GM19372 (cell line): ENCODE measurements around the gene VSIG8.

Source experiments
- ATAC-seq: cut with Tn5 transposase; IDR thresholded peaks from one replicate; pipeline ENCODE4 v1.9.1; 2021; ENCODE audit warnings: mild to moderate bottlenecking, low read depth, moderate library complexity; ENCODE audit not compliant: unreplicated experiment

VSIG8 gene

DNA sequence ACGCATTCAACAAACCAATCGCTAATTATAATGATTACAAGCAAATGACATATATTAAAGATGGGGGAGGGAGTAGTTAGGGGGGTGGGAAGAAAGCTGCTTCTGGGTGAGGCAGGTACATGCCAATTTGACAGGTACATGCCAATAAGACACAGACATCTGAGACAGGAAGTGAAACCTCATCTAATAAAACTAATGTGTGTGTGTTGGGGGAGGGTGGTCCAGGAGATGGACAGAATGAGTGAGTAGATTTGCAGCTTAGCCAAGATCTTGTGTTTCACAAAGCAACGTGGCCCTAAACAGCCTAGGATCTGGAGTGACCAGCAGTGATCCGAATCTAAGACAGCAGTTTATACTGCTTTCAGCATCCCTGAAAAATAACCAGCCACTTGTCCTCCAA lies 26.7 kb upstream of the VSIG8 start:
- ATAC-seq, result no peak

DNA sequence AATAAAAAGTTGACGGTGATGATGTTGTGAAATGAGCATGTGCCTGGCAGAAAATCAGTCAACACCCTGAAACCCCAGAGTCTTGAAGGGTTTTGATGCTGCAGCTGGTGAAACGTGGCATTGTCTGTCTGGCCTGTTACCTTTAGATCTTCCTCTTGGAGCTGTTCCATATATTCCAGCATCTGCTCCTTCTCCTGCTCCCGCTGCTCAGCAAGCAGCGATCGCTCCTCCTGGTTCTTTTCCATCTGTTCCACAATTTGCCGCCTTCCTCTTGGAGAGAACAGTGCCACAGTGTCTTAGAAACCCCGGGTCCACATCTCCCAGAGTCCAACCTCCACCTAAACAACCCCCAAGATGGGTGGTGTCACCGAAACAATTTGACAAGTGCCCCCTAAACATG lies 21.8 kb upstream of the VSIG8 start:
- ATAC-seq, result no peak

DNA sequence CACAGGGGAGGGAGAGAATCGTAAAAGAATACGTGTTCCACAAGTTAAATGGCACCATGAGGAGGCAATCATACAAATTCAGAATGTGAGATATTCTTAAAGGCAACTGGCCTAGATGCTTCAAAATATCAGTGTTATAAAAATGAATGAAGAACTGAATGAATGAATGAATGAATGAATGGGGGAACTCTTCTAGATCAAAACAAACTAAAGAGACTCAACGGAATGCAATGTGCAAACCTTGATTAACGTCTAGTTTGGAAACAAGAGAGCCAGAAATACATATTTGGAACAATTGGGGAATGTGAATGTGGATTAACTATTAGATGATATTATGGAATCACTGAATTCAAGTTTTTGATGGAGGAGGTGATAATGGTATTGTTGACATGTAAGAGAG lies 20.7 kb upstream of the VSIG8 start:
- no peak for ATAC-seq

DNA sequence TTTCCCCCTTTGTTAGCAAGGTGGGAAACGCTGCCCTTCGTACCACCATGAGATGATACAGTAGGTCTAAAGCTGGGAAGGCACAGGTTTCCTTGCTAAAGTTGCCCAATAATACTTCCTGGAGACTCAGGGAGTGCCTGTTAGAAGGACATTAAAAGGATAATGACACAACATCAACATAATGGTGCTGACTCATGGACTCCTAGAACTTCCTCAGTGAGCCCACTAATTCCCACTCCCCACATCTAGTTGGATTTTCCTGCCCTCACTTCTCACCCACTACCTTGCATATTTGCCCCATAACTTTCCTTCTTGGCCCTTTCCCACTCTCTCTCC lies 20.0 kb upstream of the VSIG8 start:
- ATAC-seq, result no peak

DNA sequence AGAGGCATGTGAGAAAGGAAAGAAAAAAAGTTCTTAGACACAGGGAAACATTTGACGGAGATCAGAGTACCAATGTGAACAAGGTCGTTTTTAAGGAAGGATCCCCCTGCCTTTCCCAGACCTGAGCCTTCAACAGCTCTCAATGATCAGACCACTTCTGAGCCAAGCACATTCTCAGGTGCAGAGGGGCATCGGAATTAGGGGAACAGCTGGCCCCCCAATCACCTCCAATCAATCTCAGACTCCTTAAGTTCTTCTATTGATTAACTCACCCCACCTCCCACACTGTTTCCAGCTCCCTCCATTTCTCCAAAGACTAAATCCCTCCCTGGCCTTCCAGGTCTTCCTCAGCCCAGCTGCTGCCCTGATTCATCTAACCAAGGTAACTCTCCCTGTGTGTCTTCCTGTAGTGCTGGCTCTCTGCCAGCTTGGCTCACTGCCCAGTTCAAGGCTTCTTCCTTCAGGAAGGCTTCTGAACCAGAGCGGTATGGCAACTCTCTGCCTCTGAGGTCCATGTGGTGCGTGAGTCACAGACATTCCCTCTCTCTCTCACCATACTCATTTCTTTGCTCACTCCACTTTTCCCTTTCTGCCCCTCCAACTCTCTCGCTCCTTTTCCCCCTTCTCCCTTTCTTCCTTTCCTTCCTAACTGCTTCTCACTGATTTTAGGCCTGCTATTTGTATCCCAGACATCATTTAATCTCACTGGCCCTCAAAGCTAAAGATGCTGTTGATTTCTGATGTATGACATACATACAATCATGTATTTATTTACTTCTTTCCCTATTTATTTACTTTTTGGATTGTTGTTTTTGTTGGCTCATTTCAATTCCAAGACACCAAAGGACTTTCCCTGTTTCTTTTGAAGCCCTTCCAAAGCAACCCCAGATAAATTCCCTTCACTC lies 19.4 kb upstream of the VSIG8 start:
- ATAC-seq, result no peak

DNA sequence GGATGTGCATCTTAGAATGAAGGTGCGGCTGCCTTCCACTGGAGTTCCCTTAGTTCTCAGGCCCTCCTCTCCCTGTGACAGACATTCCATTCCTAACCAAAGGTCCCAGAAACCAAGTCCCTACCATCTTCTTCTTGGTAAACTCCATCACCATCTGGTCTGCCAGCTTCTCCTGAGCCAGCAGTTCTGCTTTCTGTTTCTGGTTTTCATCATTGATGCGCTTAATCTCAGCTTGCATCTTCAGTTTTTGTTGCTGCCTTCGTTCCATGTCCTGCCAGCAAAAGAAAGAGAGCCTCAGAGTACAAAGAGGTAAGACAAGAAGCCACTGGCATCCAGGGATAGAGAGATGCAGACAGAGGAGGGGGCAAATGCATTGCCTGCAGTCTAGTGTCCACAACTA lies 18.0 kb upstream of the VSIG8 start:
- ATAC-seq, result no peak

DNA sequence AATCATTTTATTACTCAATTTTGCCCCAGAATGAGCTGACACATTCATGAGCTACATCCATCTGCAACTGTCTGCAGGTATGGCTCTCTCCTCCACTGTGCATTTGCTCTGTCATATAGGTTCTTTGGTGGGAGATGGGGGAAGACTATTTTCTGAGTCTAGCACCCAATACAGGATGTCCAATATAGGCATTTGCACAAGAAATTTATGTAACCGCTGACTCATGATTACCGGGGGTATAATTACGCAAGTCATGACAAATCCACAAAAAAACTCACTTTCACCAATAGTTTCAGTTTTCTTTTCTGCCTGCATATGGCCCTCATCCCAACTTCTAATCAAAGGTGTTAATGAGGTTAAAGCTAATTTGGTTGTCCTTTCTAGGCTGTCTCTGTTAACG lies 17.5 kb upstream of the VSIG8 start:
- no peak for ATAC-seq

DNA sequence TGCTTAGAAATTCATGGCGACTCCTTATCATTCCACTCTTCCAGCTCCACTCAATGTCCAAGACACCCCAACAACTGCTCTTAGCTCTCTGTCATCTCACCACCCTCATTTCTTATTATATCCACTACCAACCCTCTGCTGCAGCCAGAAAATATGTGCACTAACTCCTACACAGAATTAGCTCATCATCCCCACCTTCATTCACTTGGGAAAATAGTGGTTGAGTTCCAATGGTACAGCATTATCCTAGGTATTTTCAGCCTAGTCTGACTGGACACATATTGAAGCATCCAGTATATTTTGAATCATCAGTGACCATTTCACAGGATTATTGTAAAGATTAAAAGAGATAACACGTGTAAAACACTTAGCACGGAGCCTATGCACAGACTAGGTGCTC lies 16.7 kb upstream of the VSIG8 start:
- no peak for ATAC-seq

DNA sequence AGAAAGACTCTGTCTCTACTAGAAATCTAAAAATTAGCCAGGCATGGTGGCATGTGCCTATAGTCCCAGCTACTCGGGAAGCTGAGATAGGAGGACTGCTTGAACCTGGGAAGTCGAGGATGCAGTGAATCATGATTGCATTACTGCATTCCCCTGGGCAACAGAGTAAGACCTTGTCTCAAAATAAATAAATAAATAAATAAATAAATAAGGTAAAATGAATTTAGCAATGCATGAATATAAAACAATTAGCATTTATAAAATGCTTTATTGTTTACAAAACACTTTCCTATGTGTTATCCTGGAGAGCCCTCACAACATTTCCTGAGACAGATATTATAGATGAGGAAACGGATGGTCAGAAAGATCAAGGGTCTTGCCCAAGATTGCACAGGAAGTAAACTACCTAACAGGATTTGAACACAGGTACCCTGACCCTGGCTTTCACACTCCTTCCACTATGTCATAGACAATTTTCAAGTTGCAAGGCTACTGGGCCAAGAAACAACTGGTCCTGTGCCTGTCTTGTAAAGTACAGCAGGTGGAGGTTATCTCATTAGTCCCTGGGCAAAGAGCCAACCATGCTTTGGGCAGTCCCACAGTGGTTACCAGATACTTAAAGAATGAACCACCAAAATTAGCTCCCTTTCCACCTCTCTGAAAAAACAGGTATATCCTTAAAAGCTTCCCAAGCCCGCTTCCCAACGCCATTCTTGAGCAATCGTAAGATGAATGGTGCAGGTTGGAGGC lies 15.4 kb upstream of the VSIG8 start:
- ATAC-seq, result no peak

DNA sequence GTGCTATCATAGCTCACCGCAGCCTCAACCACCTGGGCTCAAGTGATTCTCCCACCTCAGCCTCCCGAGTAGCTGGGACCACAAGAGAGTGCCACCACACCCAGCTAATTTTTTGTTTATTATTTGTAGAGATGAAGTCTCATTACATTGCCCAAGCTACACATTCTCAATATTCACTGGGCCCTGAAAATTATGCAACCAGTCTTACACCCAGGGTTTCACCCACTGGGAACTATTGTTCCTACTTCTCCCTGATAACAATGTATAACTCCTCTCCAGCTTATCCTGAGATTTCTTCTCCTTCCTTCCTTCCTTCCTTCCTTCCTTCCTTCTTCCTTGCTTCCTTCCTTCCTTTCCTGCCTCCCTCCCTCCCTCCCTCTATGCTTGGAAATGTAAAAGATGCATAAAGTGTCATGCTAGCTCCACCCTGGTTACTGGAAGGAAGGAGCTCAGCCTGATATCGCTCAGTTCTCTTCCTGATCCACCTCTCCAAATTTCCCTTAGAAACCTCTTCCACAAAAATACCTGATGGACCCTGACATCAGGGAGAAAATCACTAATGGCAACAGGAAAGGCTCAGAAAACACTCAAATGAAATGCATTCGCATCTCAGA lies 11.2 kb upstream of the VSIG8 start:
- ATAC-seq, result no peak

DNA sequence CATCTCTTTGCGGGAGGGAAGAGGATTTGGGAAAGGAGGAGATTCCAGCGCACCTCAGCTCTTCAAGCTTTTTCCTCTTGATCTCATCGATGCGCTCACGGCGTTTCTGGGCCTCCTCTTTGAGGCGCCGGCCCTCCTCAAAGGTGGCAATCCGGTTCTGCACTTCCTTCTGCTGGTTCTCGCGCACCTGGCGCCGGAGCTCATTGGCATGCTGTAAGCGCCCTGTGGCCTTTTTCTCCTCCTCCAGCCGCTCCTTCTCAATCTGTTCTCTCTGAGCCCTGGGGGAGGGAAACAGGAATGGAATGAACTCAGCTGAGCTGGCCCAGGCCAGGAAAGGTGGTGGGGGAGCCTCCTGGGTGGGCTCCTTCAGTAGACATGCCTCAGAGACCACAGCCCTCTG lies 10.4 kb upstream of the VSIG8 start:
- no peak for ATAC-seq

DNA sequence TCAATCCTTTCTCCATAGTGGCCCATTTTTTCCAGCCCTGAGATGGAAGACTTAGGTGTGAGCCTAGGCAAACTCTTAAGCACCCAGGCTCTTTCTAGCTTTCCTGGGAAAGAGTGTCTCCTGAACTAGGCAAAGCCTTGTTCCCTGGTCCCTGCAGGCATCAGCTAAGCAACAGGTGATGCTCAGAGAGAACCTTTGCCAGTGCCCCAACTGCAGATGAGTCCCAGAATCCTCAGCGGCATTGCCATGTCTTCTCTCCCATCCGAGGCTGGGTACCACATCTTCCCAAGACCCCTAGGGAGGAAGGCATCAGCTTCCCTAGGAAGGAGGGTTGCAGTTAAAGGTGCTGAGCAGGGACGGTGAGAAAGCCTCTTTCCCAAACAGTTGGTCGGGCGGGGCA lies 8.2 kb upstream of the VSIG8 start:
- ATAC-seq, result no peak

DNA sequence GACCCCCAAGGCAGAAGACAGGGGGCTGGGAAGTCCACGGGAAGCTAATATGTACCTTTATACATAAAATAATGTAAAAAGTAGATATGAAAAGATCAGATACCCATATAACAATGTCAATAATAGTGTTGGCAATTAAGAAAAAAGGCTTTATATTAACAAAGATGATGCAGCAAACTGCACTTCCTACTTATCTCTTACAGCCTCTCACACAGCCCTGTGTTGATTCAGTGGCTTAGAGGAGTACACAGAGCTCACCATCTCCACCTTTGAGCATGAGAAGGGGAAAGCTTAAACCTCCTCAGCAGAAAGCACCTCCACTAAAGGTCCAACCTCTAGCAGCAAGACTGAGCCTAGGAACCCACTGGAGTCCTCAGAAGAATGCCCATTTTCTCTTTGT lies 7.2 kb upstream of the VSIG8 start:
- no peak for ATAC-seq

DNA sequence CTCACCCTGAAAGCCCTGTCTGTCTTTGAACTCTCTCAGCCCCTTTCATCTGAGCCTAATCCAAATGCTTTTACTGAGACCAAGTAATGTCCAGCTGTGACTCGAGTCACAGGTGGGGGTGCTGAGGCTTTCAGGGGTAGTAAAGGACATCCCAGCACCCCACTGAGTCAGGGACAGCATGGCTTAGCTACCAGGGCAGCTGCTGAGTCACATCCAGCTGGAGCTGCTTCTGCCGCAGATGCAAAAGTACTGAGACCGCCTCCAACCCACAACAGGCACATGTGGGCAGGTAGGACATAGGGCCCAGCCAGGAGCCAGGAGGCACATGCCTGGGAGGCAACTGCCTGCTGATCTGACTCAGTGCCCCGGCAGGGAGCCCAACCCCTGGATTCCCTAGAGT lies 6.7 kb upstream of the VSIG8 start:
- no peak for ATAC-seq

DNA sequence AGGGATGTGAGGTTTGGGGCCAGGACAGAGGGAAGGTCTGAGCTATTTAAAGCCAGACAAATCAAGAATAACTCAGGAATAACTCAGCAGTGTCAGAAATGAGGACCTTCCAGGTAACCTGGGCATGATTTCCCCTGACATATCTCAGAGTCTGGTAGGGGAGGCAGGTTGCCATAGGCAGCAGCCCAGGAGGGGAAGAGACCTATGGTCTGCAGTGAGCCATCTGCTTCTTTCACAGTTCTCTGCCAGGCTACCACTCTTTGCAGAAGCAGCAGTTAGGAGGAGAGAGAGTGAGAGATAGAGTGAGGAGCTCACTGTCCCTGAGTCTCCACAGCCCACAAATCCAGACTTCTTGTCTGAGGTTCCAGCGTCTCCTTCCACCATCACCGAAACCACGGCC lies 6.3 kb upstream of the VSIG8 start:
- ATAC-seq, result no peak

DNA sequence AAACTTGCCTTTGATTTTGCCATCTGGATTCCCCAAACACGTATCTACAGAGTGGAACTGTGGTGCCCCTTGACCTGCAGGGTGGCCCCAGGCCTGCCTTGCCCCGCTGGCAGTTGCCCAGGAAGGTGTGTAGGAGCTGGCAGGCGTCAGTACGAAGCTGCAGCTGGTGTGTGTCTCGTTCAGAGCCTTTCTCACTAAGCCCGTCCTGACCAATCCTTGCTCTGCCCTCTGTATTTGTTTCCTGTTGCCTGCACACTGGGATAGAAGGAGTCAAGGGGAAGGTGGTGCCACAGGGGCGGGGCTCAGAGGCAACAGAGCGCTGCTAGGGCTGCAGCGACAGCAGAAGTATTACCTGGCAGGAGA lies 5.2 kb upstream of the VSIG8 start:
- no peak for ATAC-seq

DNA sequence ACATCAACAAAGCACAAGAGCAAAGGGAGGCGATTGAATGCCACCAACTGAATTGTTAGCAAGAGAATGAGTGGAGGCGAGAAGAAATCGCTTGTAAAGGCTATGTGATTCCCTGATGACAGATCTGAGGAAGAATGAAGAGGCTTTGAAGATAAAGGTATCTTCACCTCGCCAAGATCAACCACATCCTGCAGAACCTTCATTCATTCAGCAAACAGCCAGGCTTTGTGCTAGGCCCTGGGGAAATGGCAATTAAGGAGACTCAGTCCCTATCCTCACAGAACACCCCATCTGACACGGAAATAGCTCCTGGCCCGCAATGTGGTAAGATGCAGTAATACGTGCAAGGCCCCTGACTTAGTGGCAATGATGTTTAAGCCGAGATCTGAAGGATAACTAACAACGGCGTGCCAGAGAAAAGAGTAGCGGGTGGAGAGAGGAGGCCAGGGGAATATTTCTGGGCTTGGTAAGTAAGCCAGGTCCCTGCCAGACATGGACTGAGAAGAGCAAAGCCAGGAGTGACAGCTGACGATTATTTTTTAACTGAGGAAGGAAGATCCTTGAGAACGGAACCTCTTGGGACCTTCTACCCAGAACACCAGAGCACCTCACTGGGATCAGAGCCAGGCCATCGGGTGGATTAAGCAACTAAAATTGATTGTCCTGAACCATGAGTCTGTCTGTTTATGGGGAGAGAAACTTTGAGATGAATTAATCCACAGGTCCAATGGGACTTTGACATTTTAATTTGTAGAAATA lies 4.6 kb upstream of the VSIG8 start:
- no peak for ATAC-seq

DNA sequence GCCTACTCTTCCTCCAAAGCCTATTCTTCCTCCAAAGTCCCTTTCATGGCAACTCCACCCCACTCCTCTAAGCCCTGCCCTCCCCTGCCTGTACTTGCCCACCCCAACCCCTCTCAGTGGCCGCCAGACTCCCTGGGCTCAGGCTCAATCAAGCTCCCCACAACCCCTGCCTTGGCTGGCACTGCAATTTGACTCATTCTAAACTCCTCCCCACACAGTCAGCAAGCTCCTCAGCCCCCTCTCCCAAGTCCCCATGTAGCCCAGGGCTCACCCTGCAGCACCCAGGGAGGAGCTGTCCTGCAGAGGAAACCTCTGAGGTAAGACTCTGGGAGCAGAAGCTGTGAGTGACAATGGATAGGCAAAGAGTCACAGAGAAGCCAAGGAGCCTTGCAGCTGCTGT lies 3.6 kb upstream of the VSIG8 start:
- no peak for ATAC-seq

DNA sequence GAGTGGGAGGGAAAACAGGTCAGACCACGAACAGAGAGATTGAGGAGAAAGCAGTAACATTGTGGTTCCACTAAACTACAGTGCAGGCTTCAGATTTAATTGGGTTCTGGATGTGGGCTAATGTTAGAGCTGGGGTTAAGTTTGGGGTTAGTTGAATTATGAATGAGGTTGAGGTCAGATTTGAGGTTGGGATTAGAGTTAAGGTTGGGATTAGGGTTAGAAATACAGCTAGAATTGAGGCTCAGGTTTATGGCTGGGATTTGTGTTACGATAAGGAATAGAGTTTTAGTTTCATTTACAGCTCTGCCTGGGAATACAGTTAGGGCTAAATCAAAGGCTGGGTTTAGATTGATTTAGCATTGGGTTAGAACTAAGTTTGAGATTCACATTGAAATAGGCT lies 1.8 kb upstream of the VSIG8 start:
- no peak for ATAC-seq

DNA sequence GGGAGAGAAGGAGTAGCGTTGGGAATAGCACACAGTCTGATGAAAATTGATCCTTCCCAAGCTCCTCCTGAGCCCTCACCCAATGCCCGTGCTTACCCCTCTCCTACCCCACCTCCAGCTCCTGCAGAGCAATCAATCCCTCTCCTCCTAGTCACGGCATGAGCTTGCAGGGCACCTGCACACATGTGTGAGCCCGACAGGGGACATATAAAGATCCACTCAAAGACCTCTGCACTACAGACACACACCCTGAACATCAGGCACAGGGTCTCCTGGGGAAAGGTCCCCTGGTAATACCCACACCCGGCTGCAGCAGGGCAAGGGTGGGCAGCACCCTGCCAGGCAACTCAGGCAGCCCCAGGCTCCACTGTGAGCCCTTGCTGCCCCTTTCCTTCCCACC lies 426 bp downstream of the VSIG8 start:
- ATAC-seq, result no peak

DNA sequence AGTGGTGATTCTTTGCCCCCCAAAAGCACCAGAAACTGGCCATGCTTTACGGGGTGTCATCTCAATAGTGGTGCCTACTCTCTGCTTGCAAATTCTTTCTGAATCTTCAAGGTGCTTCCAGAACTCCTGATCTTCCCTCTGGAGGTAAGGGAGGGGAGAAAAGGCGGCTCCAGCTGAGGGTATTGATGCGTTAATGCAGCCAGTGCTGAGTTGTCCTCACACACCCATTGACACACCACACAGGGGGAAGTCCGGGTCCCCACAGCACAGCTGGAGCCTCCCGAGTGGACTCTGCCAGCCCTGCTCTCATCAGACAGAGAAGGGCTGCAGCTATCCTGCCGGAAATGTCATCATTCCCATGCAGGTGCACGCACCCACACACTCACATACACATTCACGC lies 1.2 kb downstream of the VSIG8 start:
- ATAC-seq, result no peak
